ENCODE results near the gene ZNF22.

ZNF22 gene

GRCh38 chr10:45035673-45036072 is 35.0 kb downstream of the ZNF22 start:
- DNase-seq: no peak

- DNase-seq: no peak
Measured at GRCh38 chr10:45040921-45041542, 40.3 kb downstream of the ZNF22 start.

- no peak for DNase-seq
Measured at GRCh38 chr10:45044290-45044689, 43.6 kb downstream of the ZNF22 start.

- DNase-seq: no peak
Measured at GRCh38 chr10:45050551-45051235, 50.0 kb downstream of the ZNF22 start.

- DNase-seq: no peak
Measured at GRCh38 chr10:45052700-45053099, 52.0 kb downstream of the ZNF22 start.

- no peak for DNase-seq
Measured at GRCh38 chr10:45053569-45054100, 52.9 kb downstream of the ZNF22 start.

Data from NCI-H187 (cell line).